ENCODE results near the gene AHNAK.
A peak's percentile ranks its signal among the peaks of the same experiment; 100 is the strongest.

The AHNAK gene

GRCh38 chr11:62406034-62406433 lies 140.6 kb downstream of the AHNAK start:
- DNase-seq (ENCODE audit: low read depth, low spot score), result no peak

GRCh38 chr11:62404901-62405300 lies 141.7 kb downstream of the AHNAK start:
- no peak for DNase-seq (ENCODE audit: low read depth, low spot score)

GRCh38 chr11:62404435-62404834 lies 142.2 kb downstream of the AHNAK start:
- no peak for DNase-seq (ENCODE audit: low read depth, low spot score)

- DNase-seq (ENCODE audit: low read depth, low spot score), result no peak
Observed at GRCh38 chr11:62402960-62403730, 143.5 kb downstream of the AHNAK start.

- DNase-seq (ENCODE audit: low read depth, low spot score), result no peak
Observed at GRCh38 chr11:62402226-62402959, 144.2 kb downstream of the AHNAK start.

GRCh38 chr11:62401811-62402210 lies 144.8 kb downstream of the AHNAK start:
- no peak for DNase-seq (ENCODE audit: low read depth, low spot score)

GRCh38 chr11:62401356-62401755 lies 145.2 kb downstream of the AHNAK start:
- DNase-seq (ENCODE audit: low read depth, low spot score), result no peak

- no peak for DNase-seq (ENCODE audit: low read depth, low spot score)
Observed at GRCh38 chr11:62400760-62401159, 145.8 kb downstream of the AHNAK start.

GRCh38 chr11:62400281-62400680 lies 146.3 kb downstream of the AHNAK start:
- DNase-seq (ENCODE audit: low read depth, low spot score), result no peak

GRCh38 chr11:62399878-62400266 lies 146.7 kb downstream of the AHNAK start:
- no peak for DNase-seq (ENCODE audit: low read depth, low spot score)

- DNase-seq (ENCODE audit: low read depth, low spot score), result peak; percentile 53
Observed at GRCh38 chr11:62399172-62399877, 147.3 kb downstream of the AHNAK start.

GRCh38 chr11:62398011-62398994 lies 148.3 kb downstream of the AHNAK start:
- DNase-seq (ENCODE audit: low read depth, low spot score), result no peak

GRCh38 chr11:62395885-62396551 lies 150.6 kb downstream of the AHNAK start:
- DNase-seq (ENCODE audit: low read depth, low spot score), result no peak

GRCh38 chr11:62394825-62395538 lies 151.6 kb downstream of the AHNAK start:
- DNase-seq (ENCODE audit: low read depth, low spot score), result peak; percentile 40

GRCh38 chr11:62393735-62394134 lies 152.9 kb downstream of the AHNAK start:
- no peak for DNase-seq (ENCODE audit: low read depth, low spot score)

- DNase-seq (ENCODE audit: low read depth, low spot score), result no peak
Observed at GRCh38 chr11:62393061-62393611, 153.5 kb downstream of the AHNAK start.

- no peak for DNase-seq (ENCODE audit: low read depth, low spot score)
Observed at GRCh38 chr11:62392506-62392905, 154.1 kb downstream of the AHNAK start.

- DNase-seq (ENCODE audit: low read depth, low spot score), result no peak
Observed at GRCh38 chr11:62391642-62392425, 154.8 kb downstream of the AHNAK start.

GRCh38 chr11:62390722-62391121 lies 155.9 kb downstream of the AHNAK start:
- DNase-seq (ENCODE audit: low read depth, low spot score), result no peak

All from brain pericyte (primary cell).